ENCODE data around the gene GPBP1L1. TPM values are rescaled to one million over a fixed set of nuclear protein-coding genes. Genes with fewer than 3 reads are reported as not detected.

The GPBP1L1 gene
- total and polyA plus RNA-seq, 9 of the 15 experiments (the other 6 are each of a cell fraction or from before 2014, with no cell fraction given) = 86.0 to 216 (median 138) TPM

DNA sequence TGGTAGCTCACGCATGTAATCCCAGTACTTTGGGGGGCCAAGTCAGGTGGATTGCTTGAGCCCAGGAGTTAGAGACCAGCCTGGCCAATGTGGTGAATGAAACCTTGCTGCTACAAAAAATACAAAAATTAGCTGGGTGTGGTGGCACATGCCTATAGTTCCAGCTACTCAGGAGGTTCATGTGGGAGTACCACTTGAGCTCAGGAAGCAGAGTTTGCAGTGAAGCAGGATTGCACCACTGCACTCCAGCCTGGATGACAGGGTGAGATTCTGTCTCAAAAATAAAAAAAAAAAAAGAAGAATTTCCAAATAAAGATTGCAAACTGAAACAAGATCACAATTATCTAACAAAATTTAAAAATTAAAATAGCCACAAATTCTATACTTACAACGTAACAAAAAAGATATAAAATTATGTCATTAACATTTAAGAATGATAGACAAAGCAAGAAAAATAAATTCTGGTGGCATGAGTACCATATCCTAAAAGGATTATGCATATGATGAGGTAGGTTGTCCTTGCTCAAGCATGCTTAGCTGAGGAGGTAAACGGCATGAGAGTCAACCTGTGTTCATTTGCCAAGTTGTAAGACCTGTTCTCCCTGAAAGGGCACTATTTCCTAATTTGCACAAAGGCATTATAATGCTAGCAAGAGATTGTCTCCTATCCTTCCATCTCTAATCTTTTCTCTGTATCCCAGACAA is 43.9 kb upstream of the GPBP1L1 start:
- no peak overlapping the region for H2AFZ ChIP-seq (ENCODE audit: low read depth, low read length)
- ChIA-PET POLR2A (interaction anchor here (0.5 to 0.9 kb wide), 3 partner anchors 16 to 29 kb away, joined by 3 read pairs; partner anchors contain the start of gene IPP), CTCF (ENCODE audit: low intra/inter-chr PET ratio) (no interaction called here)
- ATAC-seq (no peak), DNase-seq (ENCODE audit: extremely low read depth in 1 of 4, low spot score in 3 of 4) (no peak), FAIRE-seq (no peak)
- TF ChIP-seq YBX1 (IDR thresholded peaks at IDR 0.05) (no peak), ZFP36 (IDR thresholded peaks at IDR 0.05; ENCODE audit: low read depth, low read length, partially characterized antibody) (no peak), ZNF57 (CRISPR knock-in tag; IDR thresholded peaks at IDR 0.05) (no peak), TAF1 (IDR thresholded peaks at IDR 0.05; ENCODE audit: control insufficient read depth, extremely low read depth, insufficient read depth, low read length, severe bottlenecking) (no peak), HMBOX1 (IDR thresholded peaks at IDR 0.05) (no peak), ZNF274 (IDR thresholded peaks at IDR 0.05; ENCODE audit: borderline replicate concordance, low read depth, low read length) (no peak), SIN3B (IDR thresholded peaks at IDR 0.05; ENCODE audit: low read depth) (no peak), SNRNP70 (optimal IDR thresholded peaks at IDR 0.05; ENCODE audit: low read depth, low read length) (no peak), SMARCA5 (IDR thresholded peaks at IDR 0.05) (no peak), SAFB (IDR thresholded peaks at IDR 0.05; ENCODE audit: borderline replicate concordance, low read depth, low read length) (no peak), LCOR (CRISPR knock-in tag; IDR thresholded peaks at IDR 0.05) (no peak), PCBP2 (IDR thresholded peaks at IDR 0.05; ENCODE audit: low read depth, low read length, poor library complexity, severe bottlenecking) (no peak)
- H4K20me1 ChIP-seq (replicated peaks; ENCODE audit: control insufficient read depth, insufficient read depth, low read length) = no peaks in the 10 kb centered on the region
- no peak overlapping the region for H3K4me3 ChIP-seq
- H3K4me2 ChIP-seq (ENCODE audit: insufficient read depth, low read length) = no peak overlapping the region
- H3K9ac ChIP-seq (ENCODE audit: insufficient read depth in 1 of 2, low read depth in 2 of 2, low read length in 2 of 2) = no peak overlapping the region
- H3K36me3 ChIP-seq (ENCODE audit: control insufficient read depth, insufficient read depth, low read length) = no peaks in the 10 kb centered on the region
- no TSS peak for BruUV-seq (replicated peaks)
- no peak overlapping the region for H3K27ac ChIP-seq (ENCODE audit: extremely low read depth, low read depth, low read length)
- peaks cover 7 to 10% of the 10 kb centered on the region in 2 experiments; a peak in 4 of 5 replicates for H3K4me1 ChIP-seq (replicated peaks in 1 of 2; ENCODE audit: control insufficient read depth in 2 of 2, insufficient read depth in 2 of 2, low read length in 2 of 2)
- intact Hi-C loops (cut with micrococcal nuclease) = no loop called here
- no peaks in the 10 kb centered on the region for H3K9me1 ChIP-seq (ENCODE audit: control insufficient read depth, insufficient read depth, low read length)
- H3K79me2 ChIP-seq (ENCODE audit: control insufficient read depth, insufficient read depth, low read length) = no peaks in the 10 kb centered on the region
- 61% methylated on average over 3 of the region's 3 CpGs for WGBS (ENCODE audit: insufficient coverage, low coverage, missing lambda C conversion rate)
- in situ Hi-C loops (cut with MboI) = no loop called here
- H3K27me3 ChIP-seq (ENCODE audit: control insufficient read depth in 2 of 2, insufficient read depth in 2 of 2, low read length in 2 of 2) = no peaks in the 10 kb centered on the region
- no peaks in the 10 kb centered on the region for H3K9me3 ChIP-seq (replicated peaks; ENCODE audit: control insufficient read depth, insufficient read depth, low read depth, low read length)

All from K562 (cell line).